ENCODE measurements around the gene DAB2IP.

GRCh38 chr9:121667214-121667613 lies 15.8 kb downstream of the DAB2IP start:
- TF ChIP-seq CTCF (IDR thresholded peaks at IDR 0.05) (no peak), ZBTB43 (CRISPR knock-in tag; IDR thresholded peaks at IDR 0.05) (no peak), ELF4 (CRISPR knock-in tag; IDR thresholded peaks at IDR 0.05; ENCODE audit: low read depth) (no peak), CREM (CRISPR knock-in tag; IDR thresholded peaks at IDR 0.05) (no peak), FOXP1 (CRISPR knock-in tag; IDR thresholded peaks at IDR 0.05; ENCODE audit: borderline replicate concordance) (no peak), FOXJ3 (CRISPR knock-in tag; IDR thresholded peaks at IDR 0.05; ENCODE audit: borderline replicate concordance) (no peak), CBFB (CRISPR knock-in tag; IDR thresholded peaks at IDR 0.05; ENCODE audit: low read depth) (no peak), SP1 (CRISPR knock-in tag; conservative IDR thresholded peaks at IDR 0.05) (no peak)
